Measurements from ENCODE around the gene ANKS3.

The ANKS3 gene

DNA sequence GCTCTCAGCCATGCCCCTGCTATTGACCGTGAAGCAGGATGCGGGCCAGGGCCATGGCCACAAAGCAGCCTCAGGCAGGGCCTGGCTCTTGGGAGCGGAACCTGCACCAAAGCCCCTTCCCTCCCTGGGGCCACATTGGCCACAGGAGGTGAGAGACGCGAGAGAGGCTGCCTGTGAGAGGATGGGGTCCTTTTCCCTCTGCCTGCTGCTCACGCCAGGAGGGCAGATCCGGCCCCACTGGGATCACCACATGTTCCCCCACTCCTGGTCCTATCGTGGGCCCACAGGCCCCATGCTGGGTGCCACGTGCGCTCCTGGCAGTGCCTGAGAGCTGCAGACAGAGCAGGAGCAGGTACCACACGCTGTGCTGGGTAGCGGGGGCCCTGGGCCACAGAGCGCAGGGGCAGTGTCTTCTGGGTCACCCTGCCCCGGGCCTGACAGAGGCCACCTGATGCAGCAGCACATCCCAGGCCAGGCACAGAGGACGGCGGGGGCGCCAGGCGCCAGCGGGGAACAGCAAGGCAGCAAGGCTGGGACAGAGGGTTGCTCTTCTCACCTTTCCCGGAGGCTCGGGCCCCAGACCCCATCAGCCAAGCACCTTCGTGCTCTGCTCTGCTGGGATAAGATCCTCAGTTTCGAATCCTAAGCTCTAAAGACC lies 49.9 kb downstream of the ANKS3 start:
- DNase-seq (ENCODE audit: low read depth): no peak
- no peak overlapping the region for H3K4me3 ChIP-seq (ENCODE audit: low read depth, low read length)
- TF ChIP-seq, protein P1, sequence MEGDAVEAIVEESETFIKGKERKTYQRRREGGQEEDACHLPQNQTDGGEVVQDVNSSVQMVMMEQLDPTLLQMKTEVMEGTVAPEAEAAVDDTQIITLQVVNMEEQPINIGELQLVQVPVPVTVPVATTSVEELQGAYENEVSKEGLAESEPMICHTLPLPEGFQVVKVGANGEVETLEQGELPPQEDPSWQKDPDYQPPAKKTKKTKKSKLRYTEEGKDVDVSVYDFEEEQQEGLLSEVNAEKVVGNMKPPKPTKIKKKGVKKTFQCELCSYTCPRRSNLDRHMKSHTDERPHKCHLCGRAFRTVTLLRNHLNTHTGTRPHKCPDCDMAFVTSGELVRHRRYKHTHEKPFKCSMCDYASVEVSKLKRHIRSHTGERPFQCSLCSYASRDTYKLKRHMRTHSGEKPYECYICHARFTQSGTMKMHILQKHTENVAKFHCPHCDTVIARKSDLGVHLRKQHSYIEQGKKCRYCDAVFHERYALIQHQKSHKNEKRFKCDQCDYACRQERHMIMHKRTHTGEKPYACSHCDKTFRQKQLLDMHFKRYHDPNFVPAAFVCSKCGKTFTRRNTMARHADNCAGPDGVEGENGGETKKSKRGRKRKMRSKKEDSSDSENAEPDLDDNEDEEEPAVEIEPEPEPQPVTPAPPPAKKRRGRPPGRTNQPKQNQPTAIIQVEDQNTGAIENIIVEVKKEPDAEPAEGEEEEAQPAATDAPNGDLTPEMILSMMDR (IDR thresholded peaks at IDR 0.05; ENCODE audit: insufficient read depth, low read depth, low read length, missing control alignments): no peak

DNA sequence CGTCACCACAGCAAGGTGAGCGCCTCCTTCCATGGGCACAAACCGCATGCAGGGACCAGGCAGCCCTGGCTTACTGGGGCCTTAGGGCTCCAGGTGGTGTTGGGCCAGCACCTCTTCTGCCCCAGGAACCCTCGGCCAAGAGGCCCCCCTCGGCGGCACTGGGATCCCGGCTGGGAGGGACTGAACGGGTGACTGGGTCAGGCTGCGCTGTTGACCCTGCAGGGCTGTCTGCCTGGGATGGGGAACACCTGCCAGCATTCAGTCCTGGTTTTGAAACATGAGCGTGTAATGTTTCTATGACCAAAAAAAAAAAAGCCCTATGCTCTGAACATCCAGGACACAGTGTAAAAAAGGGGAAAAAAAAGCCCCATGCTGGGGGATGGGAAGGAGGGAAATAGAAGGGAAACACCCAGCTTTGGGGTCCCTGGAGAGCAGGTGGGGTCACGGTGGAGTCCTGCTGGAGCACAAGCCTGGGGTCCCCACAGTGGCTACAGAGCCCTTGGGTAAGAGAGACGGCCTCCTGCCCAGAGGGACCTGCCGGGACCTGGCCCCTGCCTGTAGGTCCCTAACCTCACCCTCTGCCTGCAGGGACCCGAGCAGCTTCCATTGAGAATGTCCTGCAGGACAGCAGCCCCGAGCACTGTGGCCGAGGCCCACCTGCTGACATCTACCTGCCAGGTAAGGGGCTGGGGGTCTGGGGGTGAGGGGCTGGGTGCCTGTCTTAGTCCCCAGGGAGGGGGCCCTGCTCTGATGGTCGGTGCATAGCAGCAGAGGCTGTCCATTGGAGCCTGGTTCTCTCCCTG lies 50.6 kb downstream of the ANKS3 start:
- no peak for DNase-seq (ENCODE audit: low read depth)
- TF ChIP-seq, protein P1 (IDR thresholded peaks at IDR 0.05; ENCODE audit: insufficient read depth, low read depth, low read length, missing control alignments): no peak
- no peak overlapping the region for H3K4me3 ChIP-seq (ENCODE audit: low read depth, low read length)

DNA sequence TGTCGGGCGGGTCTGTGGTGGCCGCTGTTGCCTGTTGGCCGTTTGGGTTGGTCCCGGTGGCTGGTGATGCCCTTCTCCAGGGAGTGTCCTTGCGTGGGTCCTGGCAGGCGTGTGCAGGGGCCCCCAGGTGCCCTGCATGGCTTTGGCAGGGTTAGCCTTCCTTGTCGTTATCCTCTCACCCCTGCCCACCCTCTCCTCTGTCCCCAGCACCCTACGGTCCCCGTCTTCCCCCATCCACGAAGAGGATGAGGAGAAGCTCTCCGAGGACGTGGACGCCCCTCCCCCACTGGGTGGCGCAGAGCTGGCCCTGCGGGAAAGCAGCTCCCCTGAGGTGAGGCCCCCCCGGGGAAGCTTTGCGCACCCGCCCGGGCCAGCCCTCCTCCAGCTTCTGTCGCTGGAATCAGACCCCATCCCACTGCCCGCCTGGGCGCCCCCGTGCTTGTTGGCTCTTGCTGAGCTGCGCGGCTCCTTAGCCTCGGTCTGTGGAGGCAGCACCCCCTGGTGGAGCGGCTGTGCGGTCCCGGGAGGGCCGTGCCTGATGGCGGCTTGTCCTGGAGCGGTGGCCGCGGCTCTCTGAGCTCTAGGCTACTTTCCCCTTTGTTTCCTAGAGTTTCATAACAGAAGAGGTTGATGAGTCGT lies 51.3 kb downstream of the ANKS3 start:
- TF ChIP-seq, protein P1 (IDR thresholded peaks at IDR 0.05; ENCODE audit: insufficient read depth, low read depth, low read length, missing control alignments): no peak
- no peak for DNase-seq (ENCODE audit: low read depth)
- no peak overlapping the region for H3K4me3 ChIP-seq (ENCODE audit: low read depth, low read length)

DNA sequence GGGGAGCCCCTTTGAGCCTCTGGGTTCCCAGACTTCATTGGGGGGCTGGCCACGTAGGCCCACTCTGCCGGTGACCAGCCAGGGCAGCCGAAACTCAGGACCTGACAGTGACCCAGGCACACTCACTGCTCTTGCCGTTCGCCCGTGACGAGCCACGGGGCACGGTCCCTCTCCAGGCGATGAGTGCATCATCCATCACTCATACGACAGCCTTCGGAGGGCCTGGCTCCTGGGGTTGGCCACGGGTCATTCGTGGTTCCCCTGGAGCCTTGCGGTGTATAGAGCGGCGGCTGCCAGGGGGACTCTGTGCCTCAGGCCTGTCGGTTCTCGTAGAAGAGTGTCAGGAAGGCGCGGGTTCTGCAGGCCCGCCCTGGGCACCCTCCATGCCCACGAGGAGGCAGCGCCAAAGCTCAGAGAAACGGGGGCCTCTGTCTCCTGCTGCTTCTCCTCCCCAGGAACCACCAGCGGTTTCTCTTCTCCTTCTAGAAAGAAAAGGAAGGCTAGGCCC lies 51.9 kb downstream of the ANKS3 start:
- TF ChIP-seq, protein P1 (IDR thresholded peaks at IDR 0.05; ENCODE audit: insufficient read depth, low read depth, low read length, missing control alignments): no peak
- no peak for DNase-seq (ENCODE audit: low read depth)
- H3K4me3 ChIP-seq (ENCODE audit: low read depth, low read length): no peak overlapping the region

DNA sequence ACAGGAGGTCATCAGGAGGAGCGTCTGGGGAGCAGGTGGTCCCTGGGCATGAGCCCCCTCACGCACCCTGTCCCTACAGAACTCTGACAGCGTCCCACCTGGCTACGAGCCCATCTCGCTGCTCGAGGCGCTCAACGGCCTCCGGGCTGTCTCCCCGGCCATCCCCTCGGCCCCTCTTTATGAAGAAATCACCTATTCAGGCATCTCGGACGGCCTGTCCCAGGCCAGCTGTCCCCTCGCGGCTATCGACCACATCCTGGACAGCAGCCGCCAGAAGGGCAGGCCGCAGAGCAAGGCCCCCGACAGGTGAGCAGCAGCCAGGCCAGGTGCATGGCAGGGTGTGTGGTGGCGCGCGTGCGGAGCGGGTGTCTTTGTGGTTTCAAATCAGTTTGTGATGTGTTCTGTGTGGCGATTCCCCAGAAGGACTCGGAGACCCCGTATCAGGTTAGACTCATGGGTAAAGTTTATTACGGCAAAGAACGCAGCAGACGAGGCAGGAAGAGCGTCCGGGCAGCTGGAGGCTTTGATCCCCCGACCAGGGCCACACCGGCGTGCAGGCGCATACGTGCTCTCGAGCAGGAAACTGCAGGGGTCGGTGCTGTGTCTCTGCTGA lies 52.5 kb downstream of the ANKS3 start:
- no peak overlapping the region for H3K4me3 ChIP-seq (ENCODE audit: low read depth, low read length)
- DNase-seq (ENCODE audit: low read depth): no peak
- TF ChIP-seq, protein P1 (IDR thresholded peaks at IDR 0.05; ENCODE audit: insufficient read depth, low read depth, low read length, missing control alignments): no peak

DNA sequence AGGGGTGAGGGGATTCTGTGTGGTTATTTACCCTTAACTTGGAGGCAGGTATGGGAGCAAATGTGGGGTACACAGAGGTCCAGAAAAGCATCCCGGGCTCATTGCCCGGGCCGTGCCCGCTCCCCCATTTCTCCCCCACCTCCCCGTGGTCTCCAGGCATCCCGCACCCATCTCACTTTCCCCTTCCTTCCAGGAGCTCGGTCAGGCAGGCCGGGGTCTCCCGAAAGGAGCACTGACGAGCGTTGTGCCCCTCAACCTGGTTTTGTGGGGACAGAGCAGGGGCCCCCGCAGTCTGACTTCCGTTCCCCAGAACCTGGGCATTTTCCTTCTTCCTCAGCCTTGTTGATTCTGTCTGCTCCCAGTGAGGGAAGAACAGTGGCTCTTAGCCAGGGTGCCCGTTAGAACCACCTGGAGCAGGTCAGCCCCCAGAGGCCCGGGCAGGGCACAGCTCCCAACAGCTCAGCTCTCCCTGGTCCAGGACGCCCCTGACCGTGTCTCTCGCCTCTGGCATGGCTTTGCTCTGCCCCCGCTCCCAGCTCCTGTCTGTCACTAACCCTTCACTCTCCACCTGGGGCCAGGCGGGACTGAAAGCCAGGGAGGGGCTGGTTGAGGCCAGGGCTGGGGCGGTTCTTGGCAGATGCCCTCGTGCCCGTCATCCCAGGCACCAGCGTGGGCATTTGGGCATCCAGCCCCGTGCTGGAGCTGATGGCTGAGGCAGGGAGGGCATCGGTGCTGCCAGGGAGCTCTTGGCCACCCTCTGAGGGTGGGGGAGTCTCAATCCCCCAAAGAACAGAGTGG lies 53.2 kb downstream of the ANKS3 start:
- TF ChIP-seq, protein P1 (IDR thresholded peaks at IDR 0.05; ENCODE audit: insufficient read depth, low read depth, low read length, missing control alignments): no peak
- DNase-seq (ENCODE audit: low read depth): no peak
- no peak overlapping the region for H3K4me3 ChIP-seq (ENCODE audit: low read depth, low read length)
